ENCODE results near the gene ALPP.

Gene ALPP

GRCh38 chr2:232410238-232410900 lies 31.8 kb downstream of the ALPP start:
- no peak for TF ChIP-seq CTCF (IDR thresholded peaks at IDR 0.05; ENCODE audit: low read depth, low read length)
- no peak overlapping the region for H3K27ac ChIP-seq
- DNase-seq: no peak
- H3K4me3 ChIP-seq (ENCODE audit: low read depth, low read length): no peak overlapping the region
- no peaks in the 10 kb centered on the region for H3K36me3 ChIP-seq
- no peaks in the 10 kb centered on the region for H3K9me3 ChIP-seq (ENCODE audit: severe bottlenecking)
- H3K27me3 ChIP-seq (ENCODE audit: insufficient read depth, low read depth, severe bottlenecking): no peaks in the 10 kb centered on the region

GRCh38 chr2:232411901-232412629 lies 33.5 kb downstream of the ALPP start:
- TF ChIP-seq CTCF (IDR thresholded peaks at IDR 0.05; ENCODE audit: low read depth, low read length): no peak
- H3K27me3 ChIP-seq (ENCODE audit: insufficient read depth, low read depth, severe bottlenecking): no peaks in the 10 kb centered on the region
- no peak overlapping the region for H3K4me3 ChIP-seq (ENCODE audit: low read depth, low read length)
- H3K27ac ChIP-seq: no peak overlapping the region
- no peak for DNase-seq
- H3K9me3 ChIP-seq (ENCODE audit: severe bottlenecking): no peaks in the 10 kb centered on the region
- H3K36me3 ChIP-seq: no peaks in the 10 kb centered on the region

- peaks cover under 1% of the 10 kb centered on the region for H3K27me3 ChIP-seq (ENCODE audit: insufficient read depth, low read depth, severe bottlenecking)
- no peaks in the 10 kb centered on the region for H3K9me3 ChIP-seq (ENCODE audit: severe bottlenecking)
- no peak overlapping the region for H3K4me3 ChIP-seq (ENCODE audit: low read depth, low read length)
- DNase-seq: no peak
- H3K36me3 ChIP-seq: no peaks in the 10 kb centered on the region
- no peak for TF ChIP-seq CTCF (IDR thresholded peaks at IDR 0.05; ENCODE audit: low read depth, low read length)
- H3K27ac ChIP-seq: no peak overlapping the region
Measured at GRCh38 chr2:232412986-232413385, 34.4 kb downstream of the ALPP start.

GRCh38 chr2:232415138-232415690 lies 36.7 kb downstream of the ALPP start:
- Histone ChIP-seq H3K36me3 (no peaks in the 10 kb centered on the region), H3K27me3 (ENCODE audit: insufficient read depth, low read depth, severe bottlenecking) (peaks cover 23% of the 10 kb centered on the region), H3K4me3 (ENCODE audit: low read depth, low read length) (no peak overlapping the region), H3K9me3 (ENCODE audit: severe bottlenecking) (no peaks in the 10 kb centered on the region), H3K27ac (no peak overlapping the region)
- TF ChIP-seq CTCF (IDR thresholded peaks at IDR 0.05; ENCODE audit: low read depth, low read length): no peak
- no peak for DNase-seq

- Histone ChIP-seq H3K36me3 (no peaks in the 10 kb centered on the region), H3K27me3 (ENCODE audit: insufficient read depth, low read depth, severe bottlenecking) (peaks cover 30% of the 10 kb centered on the region), H3K9me3 (ENCODE audit: severe bottlenecking) (no peaks in the 10 kb centered on the region), H3K4me3 (ENCODE audit: low read depth, low read length) (no peak overlapping the region), H3K27ac (no peak overlapping the region)
- no peak for DNase-seq
- TF ChIP-seq CTCF (IDR thresholded peaks at IDR 0.05; ENCODE audit: low read depth, low read length): no peak
Measured at GRCh38 chr2:232415736-232416520, 37.4 kb downstream of the ALPP start.
